A673 (cell line): ENCODE measurements around the gene THOC6.

ENCODE experiments used
- CTCF ChIP-seq: fragments of 300-800, 200-600 bp; sonication (generic); conservative IDR thresholded peaks from 2 replicates; pipeline ENCODE4 v1.5.1; 2017; ENCODE audit warnings: low read depth, mild to moderate bottlenecking, antibody characterized with exemption, low read length, moderate library complexity, mixed read lengths
- EZH2 ChIP-seq: fragments of 200-600 bp; sonication (generic); IDR thresholded peaks from 2 replicates; pipeline ENCODE4 v1.6.1; 2017; ENCODE audit warnings: borderline replicate concordance, low read depth, mild to moderate bottlenecking, mixed read lengths, antibody characterized with exemption, low read length; ENCODE audit not compliant: poor library complexity, severe bottlenecking

- TF ChIP-seq CTCF, result no peak
- no peak for TF ChIP-seq EZH2
These were observed 8.9 kb upstream of the THOC6 start for GRCh38 chr16:3014971-3015370.
